IMR-90 (cell line): Measurements from ENCODE around the gene THEM4. TPM values are rescaled to one million over a fixed set of nuclear protein-coding genes. Genes with fewer than 3 reads are reported as not detected.

Experiments used
- ATAC-seq: fragments of 200-7000 bp; cut with Tn5 transposase; 2 replicates; pipeline ENCODE4 v1.9.1; 2020; ENCODE audit warnings: low read depth, mild to moderate bottlenecking, moderate library complexity
- BruUV-seq: library from RNA; stranded (reverse); fragments of 400-500 nt; replicated peaks from 2 replicates; lab custom pipeline; 2021; lab: Mats Ljungman, UMichigan
- CTCF ChIA-PET: fragments of 300-600 bp; formaldehyde crosslinking; extraction: SDS; loops from one replicate; lab custom pipeline; 2021; ENCODE audit warnings: antibody characterized with exemption; lab: Yijun Ruan, JAX
- POLR2A ChIA-PET: fragments of 300-600 bp; sonication (Branson Sonifier 250); formaldehyde crosslinking; loops from one replicate; lab custom pipeline; 2022; ENCODE audit warnings: antibody characterized with exemption; ENCODE audit not compliant: unreplicated experiment; lab: Charles Lee
- DNase-seq: peaks from one replicate; pipeline ENCODE4 v3.0.0; 2013
- H2AFZ ChIP-seq: replicated peaks from 2 replicates; pipeline ENCODE3; 2013; ENCODE audit warnings: low read length, mild to moderate bottlenecking; ENCODE audit not compliant: poor library complexity
- H2AK5ac ChIP-seq: 2 replicates; pipeline ENCODE4 v1.6.1; 2013; ENCODE audit warnings: low read depth, low read length, inconsistent platforms
- H2AK9ac ChIP-seq: replicated peaks from 2 replicates; pipeline ENCODE3; 2013; ENCODE audit warnings: mild to moderate bottlenecking, low read depth, low read length, moderate library complexity; ENCODE audit not compliant: poor library complexity
- H2BK120ac ChIP-seq: 2 replicates; pipeline ENCODE4 v1.6.1; 2013; ENCODE audit warnings: low read depth, low read length, inconsistent platforms
- H2BK15ac ChIP-seq: 3 replicates; pipeline ENCODE4 v1.6.1; 2013; ENCODE audit warnings: low read depth, low read length, inconsistent platforms
- H2BK20ac ChIP-seq: 2 replicates; pipeline ENCODE4 v1.6.1; 2013; ENCODE audit warnings: low read depth, mild to moderate bottlenecking, inconsistent platforms, low read length, moderate library complexity
- H2BK5ac ChIP-seq: 2 replicates; pipeline ENCODE4 v1.6.1; 2013; ENCODE audit warnings: mild to moderate bottlenecking, low read depth, low read length, inconsistent platforms; ENCODE audit not compliant: poor library complexity, severe bottlenecking
- H3K14ac ChIP-seq: replicated peaks from 2 replicates; pipeline ENCODE4 v1.6.1; 2013; ENCODE audit warnings: low read depth, low read length, inconsistent platforms
- H3K18ac ChIP-seq: 2 replicates; pipeline ENCODE4 v1.6.1; 2013; ENCODE audit warnings: low read depth, low read length, control low read depth
- H3K23ac ChIP-seq: 2 replicates; pipeline ENCODE4 v1.6.1; 2013; ENCODE audit warnings: low read depth, low read length, inconsistent platforms
- H3K27ac ChIP-seq: 2 replicates; pipeline ENCODE4 v1.5.1; 2013; ENCODE audit warnings: mild to moderate bottlenecking, control low read depth, low read length; ENCODE audit not compliant: insufficient read depth
- H3K27me3 ChIP-seq: 2 replicates; pipeline ENCODE4 v1.6.1; 2013; ENCODE audit warnings: low read length; ENCODE audit not compliant: control insufficient read depth, insufficient read depth
- H3K36me3 ChIP-seq: 2 replicates; pipeline ENCODE4 v1.6.1; 2013; ENCODE audit warnings: low read length, mixed read lengths; ENCODE audit not compliant: control insufficient read depth, insufficient read depth
- H3K4ac ChIP-seq: 2 replicates; pipeline ENCODE4 v1.6.1; 2013; ENCODE audit warnings: low read depth, low read length, inconsistent platforms
- H3K4me1 ChIP-seq: 2 replicates; pipeline ENCODE4 v1.6.1; 2013; ENCODE audit warnings: low read length, mixed read lengths; ENCODE audit not compliant: control insufficient read depth, insufficient read depth
- H3K4me2 ChIP-seq: 2 replicates; pipeline ENCODE4 v1.6.1; 2013; ENCODE audit warnings: low read depth, mild to moderate bottlenecking, control low read depth, low read length, moderate library complexity
- H3K4me3 ChIP-seq: 2 replicates; pipeline ENCODE4 v1.5.1; 2013; ENCODE audit warnings: low read depth, mild to moderate bottlenecking, control low read depth, low read length, moderate library complexity; ENCODE audit not compliant: insufficient read depth
- H3K56ac ChIP-seq: 2 replicates; pipeline ENCODE4 v1.6.1; 2013; ENCODE audit warnings: low read length, inconsistent platforms; ENCODE audit not compliant: insufficient read depth; ENCODE audit errors: extremely low read depth
- H3K79me1 ChIP-seq, 2 experiments: 2 replicates each; pipeline ENCODE4 v1.6.1; 2013; ENCODE audit warnings: low read length in 2 of 2, inconsistent platforms in 1 of 2, low read depth in 1 of 2
- H3K9ac ChIP-seq: 2 replicates; pipeline ENCODE4 v1.6.1; 2013; ENCODE audit warnings: low read depth, low read length, control low read depth
- H3K9me1 ChIP-seq: 2 replicates; pipeline ENCODE4 v1.6.1; 2013; ENCODE audit warnings: low read length, inconsistent platforms; ENCODE audit not compliant: insufficient read depth
- H3K9me3 ChIP-seq: 2 replicates; pipeline ENCODE4 v1.6.1; 2013; ENCODE audit warnings: low read length; ENCODE audit not compliant: control insufficient read depth, insufficient read depth
- H4K20me1 ChIP-seq: 2 replicates; pipeline ENCODE4 v1.6.1; 2013; ENCODE audit warnings: low read length, inconsistent platforms; ENCODE audit not compliant: insufficient read depth
- H4K5ac ChIP-seq: 2 replicates; pipeline ENCODE4 v1.6.1; 2013; ENCODE audit warnings: mild to moderate bottlenecking, low read depth, low read length, control low read depth
- H4K8ac ChIP-seq, 2 experiments: 2 replicates each; pipeline ENCODE4 v1.6.1; 2013; ENCODE audit warnings: low read depth in 2 of 2, low read length in 2 of 2, control low read depth in 1 of 2, inconsistent platforms in 1 of 2
- H4K91ac ChIP-seq: 2 replicates; pipeline ENCODE4 v1.6.1; 2013; ENCODE audit warnings: low read depth, low read length, inconsistent platforms; ENCODE audit not compliant: insufficient read depth
- MAFK ChIP-seq: IDR thresholded peaks from 2 replicates; pipeline ENCODE4 v1.6.1; 2012; ENCODE audit warnings: low read depth, low read length, improper control_type of control experiment
- MAZ ChIP-seq: IDR thresholded peaks from 2 replicates; pipeline ENCODE4 v1.6.1; 2012; ENCODE audit warnings: low read depth, mild to moderate bottlenecking, low read length, improper control_type of control experiment, moderate library complexity, borderline replicate concordance
- NFE2L2 ChIP-seq: fragments of 150-350 bp; IDR thresholded peaks from 2 replicates; pipeline ENCODE4 v1.6.1; 2016; ENCODE audit warnings: low read depth, mild to moderate bottlenecking, low read length
- WGBS, 2 experiments: methylation state at CpG; one replicate each; pipeline versions ENCODE4 v1.1.5 to v1.1.7; 2013; ENCODE audit warnings: missing lambda C conversion rate in 2 of 2; ENCODE audit not compliant: insufficient read length in 1 of 2; ENCODE audit errors: extremely low coverage in 2 of 2; 5-methylcytosine and 5-hydroxymethylcytosine counted together
- dilution Hi-C: fragments of 300-500 bp; cut with HindIII; formaldehyde crosslinking; loops from one replicate; pipeline ENCODE4 v1.14.3; 2018; ENCODE audit warnings: low sequenced_read_pairs; ENCODE audit not compliant: unreplicated experiment
- in situ Hi-C: fragments of 300-500 bp; cut with MboI; formaldehyde crosslinking; loops from 3 replicates; pipeline ENCODE4 v1.14.3; 2019; ENCODE audit warnings: low sequenced_read_pairs, inconsistent platforms, mixed read lengths
- intact Hi-C: fragments of 100-400 bp; cut with micrococcal nuclease; formaldehyde crosslinking; loops from 2 replicates; pipeline ENCODE4 v1.10.0; 2022
- polyA plus RNA-seq, 3 experiments: library from polyadenylated mRNA; depleted of rRNA; stranded (reverse); fragments of >200 nt; gene quantifications; 2 replicates each; pipeline ENCODE4 v1.2.3, GENCODE V29; 2012; ENCODE audit warnings: low replicate concordance in 1 of 3
- total RNA-seq: library from RNA; depleted of rRNA; stranded (reverse); fragments of >200 nt; gene quantifications from 2 replicates; pipeline ENCODE4 v1.2.3, GENCODE V29; 2012
- TF ChIP-seq, protein P1 (sequence below): fragments of 150-350 bp; IDR thresholded peaks from 2 replicates; pipeline ENCODE4 v1.6.1; 2016; ENCODE audit warnings: low read depth, mild to moderate bottlenecking, low read length, moderate library complexity, borderline replicate concordance

THEM4 gene
- total and polyA plus RNA-seq, 2 of the 4 experiments (the other 2 are of a cell fraction), result 7.3 to 15.7 TPM

DNA sequence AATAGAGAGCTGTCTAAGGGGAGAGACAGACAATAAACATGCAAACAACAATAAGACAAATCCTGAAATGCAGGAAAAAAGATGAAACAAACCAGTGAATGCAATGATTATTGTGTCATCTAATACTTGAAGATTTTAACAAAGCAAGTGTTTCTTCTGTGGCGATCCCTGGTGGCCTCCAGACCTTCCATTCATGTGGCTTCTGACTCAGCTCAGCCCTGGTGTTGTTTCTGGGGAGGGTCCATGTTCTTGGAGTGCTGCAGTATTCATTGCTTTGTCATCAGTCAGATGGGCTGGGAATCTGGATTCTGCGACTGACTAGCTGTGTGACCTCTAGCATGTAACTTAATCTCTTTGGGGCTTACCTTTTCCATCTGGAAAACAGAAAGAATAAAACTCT lies 68.2 kb downstream of the THEM4 start:
- in situ Hi-C loops, result no loop called here

More for the DNA sequence above, 68.2 kb downstream of the THEM4 start:
- no peak overlapping the region for H3K4me3 ChIP-seq
- H3K4ac ChIP-seq, result no peak overlapping the region
- ATAC-seq, result no peak
- no peak overlapping the region for H4K8ac ChIP-seq
- H3K4me2 ChIP-seq, result no peak overlapping the region
- no peaks in the 10 kb centered on the region for H4K20me1 ChIP-seq
- no peak overlapping the region for H3K56ac ChIP-seq
- H3K4me1 ChIP-seq, result no peaks in the 10 kb centered on the region; the same call in 1 of the 2 replicates
- H2AK5ac ChIP-seq, result no peak overlapping the region
- no TSS peak for BruUV-seq
- no peak overlapping the region for H2AK9ac ChIP-seq
- H3K9ac ChIP-seq, result no peak overlapping the region
- no peak overlapping the region for H3K18ac ChIP-seq
- H3K9me3 ChIP-seq, result no peaks in the 10 kb centered on the region
- H3K27ac ChIP-seq, result no peak overlapping the region
- no peaks in the 10 kb centered on the region for H3K9me1 ChIP-seq
- peaks cover 49% of the 10 kb centered on the region for H3K27me3 ChIP-seq
- no peaks in the 10 kb centered on the region for H3K79me1 ChIP-seq
- CTCF ChIA-PET, result no interaction called here
- no peak overlapping the region for H4K5ac ChIP-seq
- TF ChIP-seq, protein P1, sequence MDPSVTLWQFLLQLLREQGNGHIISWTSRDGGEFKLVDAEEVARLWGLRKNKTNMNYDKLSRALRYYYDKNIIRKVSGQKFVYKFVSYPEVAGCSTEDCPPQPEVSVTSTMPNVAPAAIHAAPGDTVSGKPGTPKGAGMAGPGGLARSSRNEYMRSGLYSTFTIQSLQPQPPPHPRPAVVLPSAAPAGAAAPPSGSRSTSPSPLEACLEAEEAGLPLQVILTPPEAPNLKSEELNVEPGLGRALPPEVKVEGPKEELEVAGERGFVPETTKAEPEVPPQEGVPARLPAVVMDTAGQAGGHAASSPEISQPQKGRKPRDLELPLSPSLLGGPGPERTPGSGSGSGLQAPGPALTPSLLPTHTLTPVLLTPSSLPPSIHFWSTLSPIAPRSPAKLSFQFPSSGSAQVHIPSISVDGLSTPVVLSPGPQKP, result no peak
- no peak for TF ChIP-seq MAZ
- TF ChIP-seq NFE2L2, result no peak
- TF ChIP-seq MAFK, result no peak
- no peak overlapping the region for H4K91ac ChIP-seq
- no peaks in the 10 kb centered on the region for H3K36me3 ChIP-seq
- dilution Hi-C loops (no loop called here), intact Hi-C loops (no loop called here)
- peak; percentile 72 for DNase-seq
- no peak overlapping the region for H2AFZ ChIP-seq
- no CpG with 5 or more reads among the region's 2 CpGs for WGBS, 2 experiments
- H3K14ac ChIP-seq, result no peak overlapping the region
- POLR2A ChIA-PET, result no interaction called here
- H2BK5ac ChIP-seq, result no peak overlapping the region
- H2BK120ac ChIP-seq, result no peak overlapping the region
- no peak overlapping the region for H2BK15ac ChIP-seq
- no peak overlapping the region for H3K23ac ChIP-seq
- H2BK20ac ChIP-seq, result no peak overlapping the region
